ENCODE data around the gene ASAP2.

Gene ASAP2

GRCh38 chr2:9205963-9206948 is at the start of gene ASAP2:
Gene ASAP2, plus strand, starts transcription at chr2:9206812. Its CDS starts 293 bp downstream, at chr2:9207105.
- peak; percentile 76 for DNase-seq

- DNase-seq = no peak
Measured at GRCh38 chr2:9158786-9159779, 47.5 kb upstream of the ASAP2 start.

DNA sequence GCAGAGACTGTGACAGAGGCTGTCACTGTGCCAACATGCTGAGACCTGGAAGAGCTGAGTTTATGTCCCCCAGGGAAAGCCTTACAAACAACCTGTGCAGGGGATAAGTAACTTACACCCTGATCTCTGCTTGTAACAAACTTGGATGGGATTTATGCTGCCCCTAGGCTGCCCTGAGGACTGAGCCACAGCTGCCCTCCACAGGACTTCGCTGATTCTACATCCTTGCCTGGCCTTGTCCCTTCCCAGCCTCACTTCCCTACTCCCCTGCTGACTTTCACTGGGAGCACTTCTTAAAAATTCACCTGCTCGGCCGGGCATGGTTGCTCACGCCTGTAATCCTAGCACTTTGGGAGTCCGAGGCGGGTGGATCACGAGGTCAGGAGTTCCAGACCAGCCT is 45.9 kb upstream of the ASAP2 start:
- no peak for DNase-seq

- no peak for DNase-seq
Measured at GRCh38 chr2:9162841-9163240, 43.8 kb upstream of the ASAP2 start.

DNA sequence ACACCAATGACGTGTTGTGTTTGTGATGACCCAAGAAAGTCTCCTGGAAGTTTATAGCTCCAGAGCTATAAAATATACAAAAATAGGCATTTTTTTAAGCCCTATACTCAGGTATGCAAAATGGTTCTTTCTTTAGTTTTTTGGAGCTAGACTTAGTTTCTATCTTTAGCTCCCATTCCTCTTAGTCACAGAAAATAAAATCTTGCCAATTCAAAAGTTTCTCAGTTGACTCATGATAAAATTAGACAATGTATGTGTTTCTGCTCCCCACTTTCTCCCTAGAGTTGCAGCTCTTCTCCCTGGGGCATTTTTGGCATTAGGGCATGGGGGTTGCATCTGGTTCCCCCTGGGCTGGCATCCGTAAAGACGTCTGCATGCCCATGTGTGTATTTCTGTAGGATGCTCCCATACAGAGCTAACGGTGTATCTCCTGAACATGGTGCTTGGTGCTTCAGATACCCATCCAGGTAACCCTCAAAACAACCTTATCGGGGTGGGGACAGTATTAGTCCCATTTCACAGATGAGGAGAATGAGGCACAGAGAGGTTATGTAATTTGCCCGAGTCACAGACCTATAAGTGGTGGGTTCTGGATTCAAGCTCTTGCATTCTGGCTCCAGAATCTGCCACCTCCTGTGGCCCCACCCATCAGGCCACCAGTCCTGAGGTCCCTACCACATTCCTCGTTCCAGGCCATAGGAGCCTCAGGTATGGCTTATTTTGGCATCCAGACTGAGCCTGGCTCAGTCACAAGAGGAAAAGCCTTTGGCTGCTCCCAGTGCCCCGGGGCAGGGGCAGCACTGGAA is 43.1 kb upstream of the ASAP2 start:
- DNase-seq = peak; percentile 85

DNA sequence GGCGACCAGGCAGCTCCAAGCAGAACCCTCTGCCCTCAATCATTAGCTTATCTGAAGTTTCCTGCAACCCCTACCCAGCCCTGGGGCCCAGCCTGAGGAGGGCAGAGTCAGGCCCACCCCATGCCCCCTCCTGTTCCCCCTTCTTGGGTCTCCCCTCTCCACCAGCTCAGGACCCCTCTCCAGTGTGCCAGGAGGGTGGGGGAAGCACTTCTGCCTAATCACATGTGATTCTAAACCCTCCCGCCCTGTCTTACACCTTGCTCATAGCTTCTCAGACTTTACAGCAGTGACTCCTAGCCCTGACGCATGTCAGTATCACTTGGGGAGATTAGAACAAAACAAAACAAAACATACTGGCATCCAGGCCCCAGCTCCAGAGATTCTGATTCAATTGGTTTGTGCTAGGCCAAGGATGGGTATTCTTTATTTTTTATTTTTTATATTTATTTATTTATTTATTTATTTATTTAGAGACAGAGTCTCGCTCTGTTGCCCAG is 42.5 kb upstream of the ASAP2 start:
- no peak for DNase-seq

GRCh38 chr2:9165625-9166024 is 41.0 kb upstream of the ASAP2 start:
- DNase-seq = peak; percentile 36

- DNase-seq = no peak
Measured at GRCh38 chr2:9166579-9167377, 39.8 kb upstream of the ASAP2 start.

GRCh38 chr2:9167718-9168657 is 38.6 kb upstream of the ASAP2 start:
- no peak for DNase-seq

GRCh38 chr2:9168821-9169221 is 37.8 kb upstream of the ASAP2 start:
- no peak for DNase-seq

DNA sequence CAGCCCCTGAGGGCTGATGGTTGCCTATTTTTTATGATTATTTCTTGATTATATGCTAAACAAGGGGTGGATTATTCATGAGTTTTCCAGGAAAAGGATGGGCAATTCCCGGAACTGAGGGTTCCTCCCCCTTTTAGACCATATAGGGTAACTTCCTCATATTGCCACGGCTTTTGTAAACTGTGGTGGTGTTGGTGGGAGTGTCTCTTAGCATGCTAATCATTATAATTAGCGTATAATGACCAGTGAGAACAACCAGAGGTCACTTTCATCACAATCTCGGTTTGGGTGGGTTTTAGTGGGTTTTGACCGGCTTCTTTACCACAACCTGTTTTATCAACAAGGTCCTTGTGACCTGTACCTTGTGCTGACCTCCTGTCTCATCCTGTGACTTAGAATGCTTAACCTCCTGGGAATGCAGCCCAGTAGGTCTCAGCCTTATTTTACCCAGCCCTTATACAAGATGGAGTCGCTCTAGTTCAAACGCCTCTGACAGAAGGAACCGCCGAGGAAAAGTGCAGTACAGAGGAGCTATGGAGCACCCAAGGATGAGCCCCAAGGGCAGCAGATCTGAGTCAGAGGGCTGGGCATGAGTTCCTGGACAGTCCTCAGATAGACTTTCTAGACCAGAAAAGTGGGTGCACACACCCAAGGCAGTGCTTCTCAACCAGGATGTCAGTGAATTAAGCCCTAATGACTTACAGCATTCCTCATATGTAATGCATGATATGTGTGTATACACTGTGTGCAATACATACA is 37.1 kb upstream of the ASAP2 start:
- no peak for DNase-seq

- no peak for DNase-seq
Measured at GRCh38 chr2:9170458-9171130, 36.0 kb upstream of the ASAP2 start.

- DNase-seq = peak; percentile 79
Measured at GRCh38 chr2:9174771-9175437, 31.7 kb upstream of the ASAP2 start.

DNA sequence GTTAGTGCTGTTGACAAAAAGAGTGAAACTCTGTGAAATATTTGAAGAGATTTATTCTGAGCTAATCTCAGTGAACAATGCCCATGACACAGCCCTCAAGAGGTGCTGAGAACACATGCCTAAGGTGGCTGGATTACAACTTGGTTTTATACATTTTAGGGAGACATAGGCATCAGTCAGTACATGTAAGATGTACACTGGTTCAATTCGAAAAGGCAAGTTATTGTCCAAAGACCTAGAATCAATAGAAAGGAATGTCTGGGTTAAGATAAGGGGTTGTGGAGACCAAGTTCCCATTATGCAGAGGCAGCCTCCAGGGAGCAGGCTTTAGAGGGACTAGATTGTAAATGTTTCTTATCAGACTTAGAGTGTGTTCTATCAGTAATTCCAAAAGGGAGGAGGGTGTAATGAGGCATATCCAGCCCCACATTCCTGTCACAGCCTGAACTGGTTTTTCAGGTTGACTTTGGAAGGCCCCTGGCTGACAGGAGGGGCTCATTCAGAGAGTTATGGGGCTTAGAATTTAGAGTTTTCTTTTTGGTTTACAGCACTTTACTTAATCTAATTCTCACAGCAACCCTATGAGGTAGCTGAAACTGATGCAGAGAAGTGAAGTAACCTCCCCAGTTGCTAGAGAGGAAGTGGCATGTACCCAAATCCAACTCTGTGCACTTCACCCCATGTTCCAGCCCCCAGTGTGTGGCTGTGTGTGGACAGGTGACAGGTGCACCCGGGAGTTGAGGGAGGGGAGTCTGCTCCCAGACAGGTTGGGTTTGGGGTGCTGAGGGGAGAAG is 28.3 kb upstream of the ASAP2 start:
- DNase-seq = no peak

DNA sequence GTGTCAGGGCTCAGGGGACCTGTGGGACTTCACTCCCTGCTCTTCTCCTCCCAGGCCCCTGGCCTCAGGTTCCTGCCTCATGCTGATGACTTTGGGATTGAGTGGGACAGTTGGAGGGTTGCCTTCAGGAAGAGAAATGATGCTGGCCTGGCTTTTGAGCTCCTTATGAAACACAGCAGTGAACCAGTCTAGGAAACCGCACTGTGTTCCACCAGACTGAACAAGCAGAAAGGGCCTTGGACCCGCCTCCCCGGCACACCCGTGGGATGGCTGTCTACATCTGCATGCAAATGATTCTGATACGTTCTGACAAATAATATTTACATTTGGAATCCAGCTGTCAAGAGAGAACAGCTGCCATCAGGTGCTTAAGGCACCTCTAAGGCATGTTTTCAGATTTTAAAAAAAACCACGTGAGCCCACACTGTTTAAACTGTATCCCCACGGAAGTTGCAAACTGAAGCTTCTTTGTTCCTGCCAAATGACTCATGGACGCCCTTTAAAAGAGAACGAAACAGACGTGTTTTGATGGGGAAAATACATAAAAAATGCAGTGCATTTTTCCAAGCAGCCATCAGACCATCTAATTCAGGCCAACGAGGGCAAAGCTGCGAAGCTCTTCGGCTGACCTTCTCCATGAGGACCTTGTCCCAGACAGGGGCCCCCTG is 27.6 kb upstream of the ASAP2 start:
- DNase-seq = peak; percentile 72

GRCh38 chr2:9179572-9180201 is 26.9 kb upstream of the ASAP2 start:
- peak; percentile 90 for DNase-seq
